Activated T-cell treated with anti-CD3 and anti-CD28 coated beads for 48 hours (primary cell): ENCODE results near the gene SUCNR1.
"Not testable (repeated sequence)": the region's sequence is repeated elsewhere in the genome, so short reads cannot be mapped to it uniquely, and the experiment has no call there.

ENCODE experiments used
- DNase-seq: peaks from one replicate; pipeline ENCODE4 v3.0.0-alpha.2; 2020; ENCODE audit warnings: low read depth

Gene SUCNR1

GRCh38 chr3:151873398-151873797, at the start of gene SUCNR1:
Gene SUCNR1 (plus strand): TSS chr3:151873643. CDS start chr3:151879893, 6,250 bp downstream.
- no peak for DNase-seq

DNA sequence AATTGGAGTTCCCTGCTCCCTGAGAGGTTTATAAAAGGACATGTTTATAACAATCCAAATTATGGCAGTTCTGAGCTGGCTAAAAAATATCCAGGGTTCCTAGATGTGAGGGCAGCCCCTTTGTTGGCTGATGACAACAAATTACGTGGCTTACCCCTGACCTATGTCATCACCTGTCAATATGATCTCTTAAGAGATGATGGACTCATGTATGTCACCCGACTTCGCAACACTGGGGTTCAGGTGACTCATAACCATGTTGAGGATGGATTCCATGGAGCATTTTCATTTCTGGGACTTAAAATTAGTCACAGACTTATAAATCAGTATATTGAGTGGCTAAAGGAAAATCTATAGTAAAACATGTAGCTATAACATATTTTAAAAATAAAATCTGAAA, 45.6 kb upstream of the SUCNR1 start:
- no peak for DNase-seq

- no peak for DNase-seq
Measured at GRCh38 chr3:151835751-151836525, 37.5 kb upstream of the SUCNR1 start.

DNA sequence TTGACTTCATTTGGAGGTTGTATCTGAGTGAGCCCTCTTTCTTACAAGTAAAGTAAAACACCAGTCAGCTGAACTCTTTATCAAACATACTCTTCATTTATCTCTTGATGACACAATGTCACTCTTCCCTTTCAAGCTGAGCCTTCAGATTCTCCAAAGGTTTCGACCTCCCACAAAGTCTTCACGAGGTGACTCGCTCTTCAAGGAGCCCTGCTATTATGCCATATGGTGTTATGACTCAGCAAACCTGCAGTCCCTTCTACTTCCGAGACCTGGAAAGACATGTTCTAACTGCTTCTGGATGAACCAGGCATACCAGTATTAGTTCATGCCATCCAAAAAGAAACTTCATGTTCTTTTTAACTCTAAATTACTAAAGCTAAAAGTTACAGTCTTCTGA, 36.4 kb upstream of the SUCNR1 start:
- DNase-seq: no peak

DNA sequence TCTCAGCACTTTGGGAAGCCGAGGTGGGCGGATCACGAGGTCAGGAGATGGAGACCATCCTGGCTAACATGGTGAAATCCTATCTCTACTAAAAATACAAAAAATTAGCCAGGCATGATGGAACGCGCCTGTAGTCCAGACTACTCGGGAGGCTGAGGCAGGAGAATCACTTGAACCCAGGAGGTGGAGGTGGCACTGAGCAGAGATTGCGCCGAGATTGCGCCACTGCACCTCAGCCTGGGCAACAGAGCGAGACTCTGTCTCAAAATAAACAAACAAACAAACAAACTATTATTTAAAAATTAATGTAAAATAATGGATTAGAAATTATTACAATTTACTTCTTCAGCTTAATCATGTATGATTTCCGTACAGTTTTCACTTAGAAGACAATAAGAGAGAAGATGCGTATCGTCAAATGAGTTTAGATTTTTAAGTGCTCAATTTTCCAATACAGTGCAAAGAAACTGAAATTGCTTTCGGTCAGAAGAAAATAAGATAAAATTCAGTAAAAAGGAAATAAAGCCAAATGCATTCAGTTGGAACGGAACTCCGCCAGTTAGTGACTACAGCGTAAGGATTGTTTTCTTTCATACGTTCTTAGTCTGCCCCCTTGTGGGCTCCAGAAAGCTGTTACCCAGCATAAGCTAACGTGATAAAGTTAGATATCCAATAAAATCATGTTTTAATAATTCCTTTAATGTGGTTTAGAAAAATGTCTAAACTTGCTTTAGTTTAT, 34.7 kb upstream of the SUCNR1 start:
- DNase-seq: no peak

GRCh38 chr3:151839313-151839631, 34.2 kb upstream of the SUCNR1 start:
- DNase-seq: no peak

DNA sequence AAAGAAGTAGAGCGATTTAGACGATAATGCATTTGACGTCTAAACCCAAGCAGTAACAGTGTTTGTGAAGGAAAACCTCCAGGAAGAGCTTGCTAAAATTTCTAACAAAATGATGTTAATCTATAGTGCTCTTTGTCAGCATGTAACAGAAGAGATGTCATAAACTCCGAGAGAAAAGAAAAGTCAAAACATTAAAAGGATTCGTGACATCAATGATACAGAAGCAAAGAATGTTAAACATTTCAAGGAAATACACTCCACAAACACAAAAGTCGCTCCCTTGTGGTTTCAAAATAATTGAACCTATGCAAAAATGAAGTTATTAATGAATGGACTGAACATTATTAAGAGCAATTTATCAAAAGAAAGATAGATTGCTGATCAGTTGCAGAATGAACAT, 31.6 kb upstream of the SUCNR1 start:
- no peak for DNase-seq

- DNase-seq: no peak
Measured at GRCh38 chr3:151843275-151843674, 30.2 kb upstream of the SUCNR1 start.

GRCh38 chr3:151845306-151845905, 28.0 kb upstream of the SUCNR1 start:
- no peak for DNase-seq

DNA sequence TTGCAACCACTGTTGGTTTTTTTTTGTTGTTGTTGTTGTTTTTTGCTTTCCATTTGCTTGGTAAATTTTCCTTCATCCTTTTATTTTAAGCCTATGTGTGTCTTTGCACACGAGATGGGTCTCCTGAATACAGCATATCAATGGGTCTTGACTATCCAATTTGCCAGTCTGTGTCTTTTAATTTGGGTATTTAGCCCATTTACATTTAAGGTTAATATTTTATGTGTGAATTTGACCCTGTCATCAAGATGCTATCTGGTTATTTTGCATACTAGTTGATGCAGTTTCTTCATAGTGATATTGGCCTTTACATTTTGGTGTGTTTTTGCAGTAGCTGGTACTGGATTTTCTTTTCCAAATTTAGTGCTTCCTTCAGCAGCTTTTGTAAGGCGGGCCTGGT, 23.4 kb upstream of the SUCNR1 start:
- not testable (repeated sequence) for DNase-seq

DNA sequence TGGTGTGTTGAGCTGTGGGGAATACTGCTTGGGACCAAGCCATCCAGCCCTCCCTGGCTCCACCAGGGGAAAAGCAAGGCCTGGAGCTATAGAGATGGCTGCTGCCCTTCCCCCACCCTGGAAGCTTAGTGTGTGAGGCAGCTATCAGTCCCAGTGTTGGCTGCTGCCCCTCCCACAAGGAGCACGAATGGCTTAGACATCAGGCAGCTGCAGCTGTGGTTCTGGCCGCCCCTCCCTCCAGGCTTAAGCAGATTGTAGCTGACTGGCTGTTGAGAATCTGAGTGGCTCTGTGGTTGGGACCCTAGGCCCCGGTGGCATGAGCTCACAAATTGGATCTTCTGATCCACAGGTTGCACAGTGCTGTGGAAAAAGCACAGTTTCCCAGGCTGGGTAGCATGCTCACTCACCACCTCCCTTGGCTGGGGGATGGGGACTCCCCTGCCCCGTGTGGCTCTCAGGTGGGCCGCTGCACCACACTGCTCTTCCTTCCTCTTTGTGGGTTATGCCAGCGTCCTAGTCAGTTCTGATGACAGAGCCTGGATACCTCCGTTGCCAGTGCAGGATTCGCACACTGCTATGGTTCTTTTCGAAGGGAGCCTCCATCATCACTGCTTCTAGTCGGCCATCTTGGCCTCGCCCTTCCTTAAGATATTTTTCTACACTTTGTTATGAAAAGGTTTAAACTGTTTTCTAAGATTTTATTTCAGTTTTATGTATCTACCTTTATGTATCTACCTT, 21.2 kb upstream of the SUCNR1 start:
- DNase-seq: no peak

DNA sequence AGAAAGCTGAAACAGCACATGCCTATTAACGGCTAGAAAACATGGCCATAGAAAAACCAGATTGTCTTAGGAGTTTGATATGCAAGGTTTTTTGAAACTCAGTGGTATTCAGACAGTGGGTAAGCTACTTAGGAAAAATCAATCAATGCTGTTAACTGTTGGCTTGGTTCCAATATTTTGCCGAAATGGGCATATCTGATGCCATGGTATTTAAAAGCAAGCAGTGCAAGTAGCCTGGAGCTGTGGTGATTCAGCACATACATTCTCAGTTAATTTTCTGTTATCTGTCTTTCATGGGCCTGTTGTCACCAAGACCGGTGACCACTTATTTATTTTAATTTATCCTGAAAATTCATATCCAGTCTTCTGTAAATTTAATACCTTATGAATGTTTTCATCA, 17.3 kb upstream of the SUCNR1 start:
- no peak for DNase-seq

DNA sequence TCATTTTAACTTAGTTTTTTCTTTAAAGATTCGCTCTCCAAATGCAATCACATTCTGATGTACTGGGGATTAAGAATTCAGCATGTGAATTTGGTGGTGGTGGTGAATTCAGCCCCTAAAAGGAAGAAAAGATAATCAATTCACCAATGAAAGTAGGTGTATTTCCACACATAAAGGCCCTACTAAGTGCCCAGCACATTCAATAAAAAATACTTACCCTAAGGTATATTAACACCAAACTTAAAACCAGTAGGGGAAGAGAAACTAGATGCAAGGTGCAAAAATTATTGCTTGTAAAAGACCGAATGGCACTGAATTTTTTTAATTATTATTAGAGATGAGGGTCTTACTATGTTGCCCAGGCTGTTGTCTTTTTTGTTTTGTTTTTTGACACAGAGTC, 16.8 kb upstream of the SUCNR1 start:
- DNase-seq: no peak

- DNase-seq: no peak
Measured at GRCh38 chr3:151859233-151859673, 14.2 kb upstream of the SUCNR1 start.

DNA sequence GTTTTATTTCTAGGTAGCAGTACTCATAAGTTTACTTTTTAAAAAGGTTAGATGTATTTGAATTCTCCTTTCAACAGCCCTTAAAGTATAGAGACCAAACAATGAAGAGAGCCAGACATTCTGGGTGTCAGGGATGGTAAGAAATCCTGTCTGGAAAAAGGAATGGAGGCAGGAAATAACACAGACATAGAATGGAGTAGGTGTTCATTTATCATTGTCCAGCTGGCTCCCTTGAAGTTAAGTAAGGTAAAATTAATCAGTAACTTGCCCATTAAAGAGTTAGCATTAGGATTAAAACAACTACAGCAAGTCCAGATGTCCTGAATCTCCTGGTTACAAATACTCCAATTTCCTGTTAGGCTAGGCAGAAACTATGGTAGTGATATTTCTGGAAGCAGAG, 13.5 kb upstream of the SUCNR1 start:
- no peak for DNase-seq

DNA sequence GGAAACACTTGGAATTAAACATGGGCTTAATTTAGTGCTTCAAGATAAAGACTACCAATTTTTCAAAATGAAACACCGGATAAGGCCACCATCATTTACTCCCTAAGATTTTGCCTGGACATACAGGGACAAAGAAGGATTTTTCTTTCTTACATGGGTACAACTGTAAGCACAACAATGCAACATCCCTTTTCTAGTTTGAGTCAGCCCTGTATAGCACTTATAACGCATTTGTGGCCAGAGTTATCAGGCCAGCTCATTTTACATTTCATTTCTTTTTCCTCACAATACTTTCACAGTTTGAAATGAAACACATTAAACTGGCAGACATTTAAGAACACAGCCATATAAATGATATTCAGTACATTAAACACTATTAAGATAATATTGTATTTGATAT, 9.8 kb upstream of the SUCNR1 start:
- DNase-seq: no peak

DNA sequence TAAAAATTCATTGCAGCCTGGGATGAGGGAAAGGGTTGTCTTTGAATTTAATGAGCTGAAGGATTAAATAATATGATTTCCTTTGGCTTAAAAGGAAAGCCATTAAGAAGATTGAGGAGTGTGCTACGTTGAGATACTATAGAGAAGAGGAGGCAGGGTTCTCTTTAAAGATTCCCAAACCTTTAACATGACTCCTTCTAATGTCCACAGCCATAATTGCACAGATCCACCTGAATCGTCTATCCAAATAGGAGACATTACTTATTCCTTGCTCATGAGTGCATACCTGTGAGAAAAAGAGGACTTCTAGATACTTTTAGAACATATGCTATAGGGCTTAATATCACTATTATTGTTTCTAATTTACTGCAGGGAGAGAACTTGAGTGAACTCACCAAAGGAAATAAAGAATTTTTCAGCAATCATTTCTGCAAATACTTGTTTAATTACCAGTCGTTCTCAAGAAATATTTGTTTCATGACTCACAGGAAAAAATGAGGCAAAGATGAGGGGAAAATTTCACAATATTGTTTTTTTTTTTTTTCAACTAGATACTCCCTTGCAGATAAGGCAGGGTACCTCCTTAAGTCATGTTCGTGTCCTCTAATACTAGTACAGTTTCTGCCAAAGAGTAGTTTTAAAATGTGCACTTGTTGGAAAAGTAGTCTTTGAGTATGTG, 8.9 kb upstream of the SUCNR1 start:
- DNase-seq: no peak

GRCh38 chr3:151866711-151867410, 6.6 kb upstream of the SUCNR1 start:
- DNase-seq: no peak

DNA sequence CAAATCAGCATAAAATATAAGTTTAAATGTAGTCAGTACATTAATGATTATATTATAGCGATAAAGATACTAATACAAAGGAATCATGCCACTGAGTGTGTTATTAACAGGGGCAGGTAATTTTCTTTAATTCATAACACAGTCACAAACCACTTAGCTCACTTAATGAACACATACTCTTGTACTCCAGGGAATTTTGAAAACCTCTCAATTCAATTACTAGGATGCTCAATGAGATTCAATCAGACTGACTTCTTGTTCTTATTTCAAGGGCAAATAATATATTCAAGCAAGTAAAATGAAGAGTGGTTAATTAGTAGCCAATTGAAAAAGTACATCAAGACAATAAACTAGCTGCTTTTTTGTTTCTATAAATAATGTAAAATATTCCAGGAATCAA, 5.8 kb upstream of the SUCNR1 start:
- DNase-seq: no peak

DNA sequence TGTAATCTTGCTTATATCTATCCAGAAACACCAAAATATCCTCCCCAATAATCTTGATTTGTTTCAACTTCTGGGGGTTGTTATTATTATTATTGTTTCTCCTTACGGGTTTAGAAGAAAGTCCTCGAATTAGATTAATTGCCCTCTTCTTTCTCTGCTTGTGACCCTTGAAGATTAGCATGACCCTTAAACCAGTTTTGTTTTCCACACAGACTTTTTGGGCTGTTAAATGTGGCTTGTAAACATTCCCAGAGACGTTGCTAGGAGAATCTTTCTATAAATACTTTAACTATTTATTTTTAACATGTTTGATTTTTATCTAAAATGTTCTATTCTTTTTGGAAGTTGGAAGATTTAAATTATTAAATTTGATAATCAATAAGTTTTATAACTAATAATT, 4.3 kb upstream of the SUCNR1 start:
- DNase-seq: no peak
